Liver (tissue), 3 donors: ENCODE measurements around the gene DNTTIP2.

Source experiments
- FOXA1 ChIP-seq: IDR thresholded peaks from 2 replicates; pipeline ENCODE4 v1.6.1; 2016; ENCODE audit warnings: antibody characterized with exemption
- FOXA2 ChIP-seq: IDR thresholded peaks from 2 replicates; pipeline ENCODE4 v1.6.1; 2016; ENCODE audit warnings: antibody characterized with exemption
- GABPA ChIP-seq, 2 donors: IDR thresholded peaks in 1 of 2; conservative IDR thresholded peaks in 1 of 2; 2 replicates each; pipeline ENCODE4 v1.6.1; 2016; ENCODE audit warnings: antibody characterized with exemption in 2 of 2, mild to moderate bottlenecking in 1 of 2, moderate library complexity in 1 of 2
- JUND ChIP-seq, 2 donors: IDR thresholded peaks; 2 replicates each; pipeline ENCODE4 v1.6.1; 2016; ENCODE audit warnings: antibody characterized with exemption in 2 of 2
- NR2F2 ChIP-seq: IDR thresholded peaks from 2 replicates; pipeline ENCODE4 v1.6.1; 2016; ENCODE audit warnings: antibody characterized with exemption
- RAD21 ChIP-seq, 2 donors: IDR thresholded peaks; 2 replicates each; pipeline ENCODE4 v1.6.1; 2016; ENCODE audit warnings: antibody characterized with exemption in 2 of 2, mild to moderate bottlenecking in 2 of 2
- RXRA ChIP-seq, 2 donors: IDR thresholded peaks; 2 replicates each; pipeline ENCODE4 v1.6.1; 2017 to 2018; ENCODE audit warnings: antibody characterized with exemption in 2 of 2, mild to moderate bottlenecking in 1 of 2
- SP1 ChIP-seq: IDR thresholded peaks from 2 replicates; pipeline ENCODE4 v1.6.1; 2018; ENCODE audit warnings: antibody characterized with exemption, mild to moderate bottlenecking
- TAF1 ChIP-seq: conservative IDR thresholded peaks from 2 replicates; pipeline ENCODE4 v1.6.1; 2016; ENCODE audit warnings: antibody characterized with exemption, mild to moderate bottlenecking
- YY1 ChIP-seq: IDR thresholded peaks from 2 replicates; pipeline ENCODE4 v1.6.1; 2016; ENCODE audit warnings: antibody characterized with exemption, mild to moderate bottlenecking
- TF ChIP-seq, protein P1 (sequence below): fragments of 150-350 bp; IDR thresholded peaks from 2 replicates; pipeline ENCODE4 v1.5.1; 2017; ENCODE audit warnings: improper control_type of control experiment, low read depth, low read length; ENCODE audit not compliant: missing input control
- TF ChIP-seq, protein P2 (sequence below): IDR thresholded peaks from 2 replicates; pipeline ENCODE4 v1.6.1; 2016; ENCODE audit warnings: antibody characterized with exemption
- TF ChIP-seq, protein P3 (sequence below): IDR thresholded peaks from 2 replicates; pipeline ENCODE4 v1.6.1; 2016; ENCODE audit warnings: antibody characterized with exemption, mild to moderate bottlenecking
- TF ChIP-seq, protein P4 (sequence below): IDR thresholded peaks from 2 replicates; pipeline ENCODE4 v1.6.1; 2016; ENCODE audit warnings: antibody characterized with exemption
- donor health status: healthy.
- donor health status: healthy.

DNA sequence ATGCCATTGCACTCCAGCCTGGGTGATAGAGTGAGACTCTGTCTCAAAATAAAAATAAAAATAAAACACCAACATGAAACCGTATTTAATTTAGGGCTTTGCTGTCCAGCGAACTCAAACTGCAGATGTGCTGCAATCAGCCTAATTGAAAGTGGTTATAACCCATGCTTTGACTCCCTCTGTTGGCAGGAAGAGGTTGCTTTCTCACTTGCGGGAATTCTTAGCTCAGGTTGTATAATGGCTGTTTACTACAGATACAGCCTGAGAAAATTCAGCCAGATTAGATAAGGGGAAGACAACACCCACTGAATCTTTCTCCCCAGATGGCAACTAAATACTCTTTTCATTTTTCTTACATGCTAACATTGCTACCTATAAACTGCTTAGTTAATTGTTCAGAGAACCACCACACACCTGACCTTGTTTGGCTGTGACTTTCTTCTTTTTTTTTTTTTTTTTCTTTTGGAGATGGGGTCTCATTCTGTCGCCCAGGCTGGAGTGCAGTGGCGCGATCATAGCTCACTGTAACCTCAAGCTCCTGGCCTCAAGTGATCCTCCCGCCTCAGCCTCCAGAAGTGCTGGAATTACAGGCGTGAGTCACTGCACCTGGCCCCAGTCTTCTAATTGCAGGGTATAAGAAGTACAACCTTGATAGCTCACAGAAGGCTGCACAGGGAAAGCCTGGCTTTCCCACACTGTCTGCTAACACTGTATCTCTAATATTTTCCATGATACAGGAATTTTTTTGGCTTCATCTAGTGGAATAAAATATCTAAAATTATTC lies 34.6 kb downstream of the DNTTIP2 start:
- TF ChIP-seq, protein P1, sequence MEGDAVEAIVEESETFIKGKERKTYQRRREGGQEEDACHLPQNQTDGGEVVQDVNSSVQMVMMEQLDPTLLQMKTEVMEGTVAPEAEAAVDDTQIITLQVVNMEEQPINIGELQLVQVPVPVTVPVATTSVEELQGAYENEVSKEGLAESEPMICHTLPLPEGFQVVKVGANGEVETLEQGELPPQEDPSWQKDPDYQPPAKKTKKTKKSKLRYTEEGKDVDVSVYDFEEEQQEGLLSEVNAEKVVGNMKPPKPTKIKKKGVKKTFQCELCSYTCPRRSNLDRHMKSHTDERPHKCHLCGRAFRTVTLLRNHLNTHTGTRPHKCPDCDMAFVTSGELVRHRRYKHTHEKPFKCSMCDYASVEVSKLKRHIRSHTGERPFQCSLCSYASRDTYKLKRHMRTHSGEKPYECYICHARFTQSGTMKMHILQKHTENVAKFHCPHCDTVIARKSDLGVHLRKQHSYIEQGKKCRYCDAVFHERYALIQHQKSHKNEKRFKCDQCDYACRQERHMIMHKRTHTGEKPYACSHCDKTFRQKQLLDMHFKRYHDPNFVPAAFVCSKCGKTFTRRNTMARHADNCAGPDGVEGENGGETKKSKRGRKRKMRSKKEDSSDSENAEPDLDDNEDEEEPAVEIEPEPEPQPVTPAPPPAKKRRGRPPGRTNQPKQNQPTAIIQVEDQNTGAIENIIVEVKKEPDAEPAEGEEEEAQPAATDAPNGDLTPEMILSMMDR = peak; percentile 73
- TF ChIP-seq, protein P2, sequence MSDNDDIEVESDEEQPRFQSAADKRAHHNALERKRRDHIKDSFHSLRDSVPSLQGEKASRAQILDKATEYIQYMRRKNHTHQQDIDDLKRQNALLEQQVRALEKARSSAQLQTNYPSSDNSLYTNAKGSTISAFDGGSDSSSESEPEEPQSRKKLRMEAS = no peak
- peak; percentile 89 to 90 for TF ChIP-seq RAD21 (IDR thresholded peaks at IDR 0.05)
- TF ChIP-seq TAF1 = no peak
- TF ChIP-seq SP1 = peak; percentile 21
- no peak for TF ChIP-seq GABPA (IDR thresholded peaks at IDR 0.05 in 1 of 2, conservative IDR thresholded peaks at IDR 0.05 in 1 of 2)
- no peak for TF ChIP-seq NR2F2
- TF ChIP-seq, protein P3, sequence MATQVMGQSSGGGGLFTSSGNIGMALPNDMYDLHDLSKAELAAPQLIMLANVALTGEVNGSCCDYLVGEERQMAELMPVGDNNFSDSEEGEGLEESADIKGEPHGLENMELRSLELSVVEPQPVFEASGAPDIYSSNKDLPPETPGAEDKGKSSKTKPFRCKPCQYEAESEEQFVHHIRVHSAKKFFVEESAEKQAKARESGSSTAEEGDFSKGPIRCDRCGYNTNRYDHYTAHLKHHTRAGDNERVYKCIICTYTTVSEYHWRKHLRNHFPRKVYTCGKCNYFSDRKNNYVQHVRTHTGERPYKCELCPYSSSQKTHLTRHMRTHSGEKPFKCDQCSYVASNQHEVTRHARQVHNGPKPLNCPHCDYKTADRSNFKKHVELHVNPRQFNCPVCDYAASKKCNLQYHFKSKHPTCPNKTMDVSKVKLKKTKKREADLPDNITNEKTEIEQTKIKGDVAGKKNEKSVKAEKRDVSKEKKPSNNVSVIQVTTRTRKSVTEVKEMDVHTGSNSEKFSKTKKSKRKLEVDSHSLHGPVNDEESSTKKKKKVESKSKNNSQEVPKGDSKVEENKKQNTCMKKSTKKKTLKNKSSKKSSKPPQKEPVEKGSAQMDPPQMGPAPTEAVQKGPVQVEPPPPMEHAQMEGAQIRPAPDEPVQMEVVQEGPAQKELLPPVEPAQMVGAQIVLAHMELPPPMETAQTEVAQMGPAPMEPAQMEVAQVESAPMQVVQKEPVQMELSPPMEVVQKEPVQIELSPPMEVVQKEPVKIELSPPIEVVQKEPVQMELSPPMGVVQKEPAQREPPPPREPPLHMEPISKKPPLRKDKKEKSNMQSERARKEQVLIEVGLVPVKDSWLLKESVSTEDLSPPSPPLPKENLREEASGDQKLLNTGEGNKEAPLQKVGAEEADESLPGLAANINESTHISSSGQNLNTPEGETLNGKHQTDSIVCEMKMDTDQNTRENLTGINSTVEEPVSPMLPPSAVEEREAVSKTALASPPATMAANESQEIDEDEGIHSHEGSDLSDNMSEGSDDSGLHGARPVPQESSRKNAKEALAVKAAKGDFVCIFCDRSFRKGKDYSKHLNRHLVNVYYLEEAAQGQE = peak; percentile 90
- peak; percentile 72 for TF ChIP-seq YY1
- no peak for TF ChIP-seq JUND (IDR thresholded peaks at IDR 0.05)
- TF ChIP-seq FOXA2 = peak; percentile 21
- TF ChIP-seq FOXA1 = peak; percentile 16
- TF ChIP-seq, protein P4, sequence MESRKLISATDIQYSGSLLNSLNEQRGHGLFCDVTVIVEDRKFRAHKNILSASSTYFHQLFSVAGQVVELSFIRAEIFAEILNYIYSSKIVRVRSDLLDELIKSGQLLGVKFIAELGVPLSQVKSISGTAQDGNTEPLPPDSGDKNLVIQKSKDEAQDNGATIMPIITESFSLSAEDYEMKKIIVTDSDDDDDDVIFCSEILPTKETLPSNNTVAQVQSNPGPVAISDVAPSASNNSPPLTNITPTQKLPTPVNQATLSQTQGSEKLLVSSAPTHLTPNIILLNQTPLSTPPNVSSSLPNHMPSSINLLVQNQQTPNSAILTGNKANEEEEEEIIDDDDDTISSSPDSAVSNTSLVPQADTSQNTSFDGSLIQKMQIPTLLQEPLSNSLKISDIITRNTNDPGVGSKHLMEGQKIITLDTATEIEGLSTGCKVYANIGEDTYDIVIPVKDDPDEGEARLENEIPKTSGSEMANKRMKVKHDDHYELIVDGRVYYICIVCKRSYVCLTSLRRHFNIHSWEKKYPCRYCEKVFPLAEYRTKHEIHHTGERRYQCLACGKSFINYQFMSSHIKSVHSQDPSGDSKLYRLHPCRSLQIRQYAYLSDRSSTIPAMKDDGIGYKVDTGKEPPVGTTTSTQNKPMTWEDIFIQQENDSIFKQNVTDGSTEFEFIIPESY = no peak
- peak in 1 of 2 donors; percentile 11 for TF ChIP-seq RXRA (IDR thresholded peaks at IDR 0.05)
